Globus pallidus (tissue), 1 donor: ENCODE measurements around the gene NCAN.

ENCODE experiments used
- DNase-seq: peaks from one replicate; pipeline ENCODE4 v3.0.0-alpha.2; 2015; ENCODE audit warnings: low spot score

Gene NCAN

DNA sequence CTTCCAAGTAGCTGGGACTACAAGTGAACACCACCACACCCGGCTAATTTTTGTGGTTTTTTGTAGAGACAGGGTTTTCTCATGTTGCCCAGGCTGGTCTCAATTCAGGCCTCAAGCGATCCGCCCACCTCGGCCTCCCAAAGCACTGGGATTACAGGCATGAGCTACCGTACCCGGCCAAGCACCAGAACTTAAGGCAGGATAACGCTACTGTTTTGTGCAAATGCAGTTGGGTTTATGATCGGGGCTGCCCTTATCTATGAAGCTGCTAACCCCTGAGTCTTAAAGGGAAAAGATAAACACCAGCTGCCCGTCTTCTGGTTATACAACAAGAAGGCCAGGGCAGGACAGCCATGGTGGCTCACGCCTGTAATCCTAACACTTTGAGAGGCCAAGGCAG lies 73.9 kb downstream of the NCAN start:
- DNase-seq = no peak

DNA sequence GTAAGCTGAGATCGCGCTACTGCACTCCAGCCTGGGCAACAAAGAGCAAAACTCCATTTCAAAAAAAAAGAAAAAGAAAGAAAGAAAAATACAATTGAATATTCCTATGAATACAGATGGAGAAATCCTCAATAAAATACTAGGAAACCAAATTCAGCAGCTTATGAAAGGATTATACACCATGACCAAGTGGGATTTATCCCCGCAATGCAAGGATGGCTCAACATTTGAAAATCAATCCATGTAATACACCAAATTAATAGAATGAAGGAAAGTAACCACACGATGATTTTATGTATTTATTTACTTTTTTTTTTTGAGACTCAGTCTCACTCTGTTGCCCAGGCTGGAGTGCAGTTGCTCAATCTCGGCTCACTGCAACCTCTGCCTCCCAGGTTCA lies 80.8 kb downstream of the NCAN start:
- no peak for DNase-seq

DNA sequence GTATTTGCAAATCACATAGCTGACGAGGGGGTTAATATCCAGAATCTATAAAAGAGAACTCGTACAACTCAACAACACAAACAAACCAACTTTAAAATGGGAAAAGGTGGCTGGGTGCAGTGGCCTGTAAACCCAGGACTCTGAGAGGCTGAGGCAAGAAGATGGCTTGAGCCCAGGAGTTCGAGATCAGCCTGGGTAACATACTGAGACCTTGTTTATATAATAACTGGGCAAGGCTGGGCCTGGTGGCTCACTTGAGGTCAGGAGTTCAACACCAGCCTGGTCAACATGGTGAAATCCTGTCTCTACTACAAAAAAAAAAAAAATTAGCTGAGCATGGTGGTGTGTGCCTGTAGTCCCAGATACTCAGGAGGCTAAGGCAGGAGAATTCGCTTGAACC lies 83.2 kb downstream of the NCAN start:
- DNase-seq = no peak

DNA sequence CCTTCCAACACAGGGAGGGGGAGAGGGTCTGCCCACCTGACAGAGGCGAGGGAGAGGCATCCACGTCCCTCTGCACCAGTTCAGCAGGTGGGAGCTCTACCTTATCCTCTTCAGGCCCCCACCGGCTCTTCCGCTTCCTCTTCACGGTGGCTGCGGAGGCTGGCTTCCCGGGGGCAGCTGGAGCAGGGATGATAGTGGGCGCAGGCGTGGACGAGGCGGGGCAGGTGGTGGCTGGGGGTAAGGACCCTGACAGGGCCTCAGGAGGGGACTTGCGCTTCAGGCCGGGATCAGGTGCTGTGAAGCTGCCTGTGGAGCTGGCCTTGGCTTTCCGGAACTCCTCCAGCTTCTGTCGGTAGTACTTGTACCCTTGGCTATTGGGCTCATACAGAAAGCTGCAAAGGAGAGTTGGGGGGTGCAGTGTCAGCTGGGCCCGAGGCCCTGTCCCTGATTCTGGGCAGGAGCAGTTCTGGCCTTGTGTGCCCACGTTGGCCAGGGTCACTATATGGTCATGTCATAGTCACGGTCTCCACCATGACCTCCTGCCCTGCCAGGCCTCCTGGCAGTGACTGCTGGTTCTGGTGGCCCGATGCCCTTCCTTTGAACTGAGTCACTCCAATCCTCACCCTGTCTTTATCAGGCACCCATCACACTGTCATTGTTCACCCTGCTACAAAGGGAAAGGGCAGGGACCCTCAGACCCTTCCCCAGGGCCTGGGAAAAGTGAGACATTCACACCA lies 85.4 kb downstream of the NCAN start:
- DNase-seq = no peak

DNA sequence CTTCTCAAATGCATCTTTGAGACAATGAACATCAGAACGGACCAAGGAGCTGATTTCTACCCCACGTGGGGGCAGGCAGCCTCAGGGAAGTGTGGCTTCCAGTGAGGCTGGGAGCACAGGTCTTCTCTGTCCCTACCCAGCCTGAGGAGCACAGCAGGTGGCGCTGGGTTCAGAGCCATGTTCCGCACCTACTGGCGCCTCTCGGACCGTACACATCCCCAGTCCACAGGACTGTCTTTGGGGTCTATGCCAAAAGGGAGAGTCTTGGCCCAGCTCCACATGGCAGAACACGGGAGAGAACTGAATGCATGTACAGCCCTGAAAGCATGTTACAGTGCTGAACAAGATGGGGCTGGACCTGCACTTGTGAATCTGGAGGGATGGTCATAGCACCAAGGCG lies 86.0 kb downstream of the NCAN start:
- DNase-seq = no peak

DNA sequence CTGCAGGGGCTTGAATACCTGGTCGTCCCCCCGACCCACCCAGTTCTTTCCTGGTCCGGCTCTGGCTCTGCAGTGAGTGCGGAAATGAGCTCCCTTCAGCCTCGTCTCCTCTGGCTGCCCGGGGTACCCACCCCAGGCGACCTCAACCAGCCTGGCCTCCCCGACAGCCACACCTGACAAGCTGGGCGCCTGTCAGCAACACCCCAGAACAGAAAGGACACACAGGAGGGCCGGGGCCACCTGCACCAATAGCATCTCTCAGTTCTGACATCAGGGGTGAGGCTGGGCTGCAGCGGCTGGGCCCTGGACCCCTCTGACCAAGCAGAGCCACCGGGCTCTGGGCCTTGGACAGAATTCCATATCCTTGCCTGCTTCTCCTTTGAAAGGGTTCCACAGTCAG lies 88.9 kb downstream of the NCAN start:
- DNase-seq = no peak
